ELR (cell line): ENCODE results near the gene FAM227B.

Experiments
- DNase-seq: peaks from one replicate; pipeline ENCODE4 v3.0.0-alpha.2; 2015; ENCODE audit warnings: low read depth

The FAM227B gene

GRCh38 chr15:49293941-49294340 lies 326.7 kb downstream of the FAM227B start:
- DNase-seq: no peak

GRCh38 chr15:49290191-49290590 lies 330.4 kb downstream of the FAM227B start:
- DNase-seq: no peak

- DNase-seq: no peak
Observed at GRCh38 chr15:49288391-49288790, 332.2 kb downstream of the FAM227B start.

- no peak for DNase-seq
Observed at GRCh38 chr15:49287481-49287880, 333.1 kb downstream of the FAM227B start.

GRCh38 chr15:49286649-49287404 lies 333.8 kb downstream of the FAM227B start:
- no peak for DNase-seq

GRCh38 chr15:49282366-49282765 lies 338.3 kb downstream of the FAM227B start:
- DNase-seq: no peak

- DNase-seq: no peak
Observed at GRCh38 chr15:49279521-49280456, 340.8 kb downstream of the FAM227B start.

- DNase-seq: no peak
Observed at GRCh38 chr15:49278751-49279150, 341.9 kb downstream of the FAM227B start.
